ENCODE results near the gene DISP2. TPM values are rescaled to one million over a fixed set of nuclear protein-coding genes. Genes with fewer than 3 reads are reported as not detected.

The DISP2 gene
- total RNA-seq, 1 experiment from 2014 or later, result 10.0 TPM

DNA sequence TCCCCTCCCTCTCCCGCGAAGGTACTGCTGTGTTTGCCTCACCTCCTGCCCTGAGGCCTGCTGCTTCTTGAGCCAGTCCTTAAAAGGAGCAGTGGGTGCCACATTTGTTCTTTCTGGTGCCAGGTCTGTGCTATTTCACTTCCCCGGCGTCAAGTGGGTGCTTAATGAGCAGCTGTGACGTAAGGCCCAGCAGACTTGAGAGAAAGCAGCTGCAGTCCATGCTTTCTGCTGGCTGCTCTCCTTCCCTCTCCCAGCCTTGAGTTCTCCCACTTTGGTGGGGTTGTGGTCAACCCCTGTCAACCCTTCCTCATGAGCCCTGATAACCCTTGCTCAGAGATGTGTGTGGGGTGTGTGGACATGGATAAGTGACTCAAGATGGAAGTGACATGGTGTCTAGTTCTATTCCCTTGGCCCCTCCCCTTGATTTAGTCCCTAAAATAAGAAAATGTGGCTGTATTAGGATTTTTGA, 27.6 kb upstream of the DISP2 start:
- Histone ChIP-seq H3K36me3 (ENCODE audit: control insufficient read depth, insufficient read depth, low read length) (no peaks in the 10 kb centered on the region), H3K4me1 (ENCODE audit: control insufficient read depth, insufficient read depth, low read length) (peaks cover 13% of the 10 kb centered on the region; the same call in 1 of the 2 replicates), H3K9me3 (ENCODE audit: control insufficient read depth, insufficient read depth, low read depth, low read length) (no peaks in the 10 kb centered on the region), H3K4me3 (ENCODE audit: low read depth in 2 of 2, low read length in 2 of 2) (no peak overlapping the region), H3K27ac (ENCODE audit: low read length) (peak overlapping the region; percentile 42), H3K27me3 (ENCODE audit: control insufficient read depth, insufficient read depth, low read length) (no peaks in the 10 kb centered on the region)
- DNase-seq (ENCODE audit: low read depth, low spot score), result no peak
- CTCF ChIA-PET, result no interaction called here
- no peak for TF ChIP-seq SIN3A (IDR thresholded peaks at IDR 0.05; ENCODE audit: borderline replicate concordance, insufficient read depth, low read depth, low read length)
- peak; percentile 44; the same call in 1 of the 2 replicates for TF ChIP-seq POLR2AphosphoS5 (IDR thresholded peaks at IDR 0.05; ENCODE audit: low read depth, low read length)
- POLR2A ChIA-PET, result interaction anchor here (0.5 kb wide), 1 partner anchor 157 kb away, joined by 3 read pairs; no protein-coding TSS in a partner anchor
- no TSS peak for BruUV-seq (replicated peaks)
- peak; percentile 17 for ATAC-seq
- intact Hi-C loops (cut with micrococcal nuclease; ENCODE audit: unreplicated experiment), result no loop called here
- in situ Hi-C loops (cut with HindIII; ENCODE audit: low pct_unique_long_range_greater_than_20kb, low sequenced_read_pairs), result no loop called here

DNA sequence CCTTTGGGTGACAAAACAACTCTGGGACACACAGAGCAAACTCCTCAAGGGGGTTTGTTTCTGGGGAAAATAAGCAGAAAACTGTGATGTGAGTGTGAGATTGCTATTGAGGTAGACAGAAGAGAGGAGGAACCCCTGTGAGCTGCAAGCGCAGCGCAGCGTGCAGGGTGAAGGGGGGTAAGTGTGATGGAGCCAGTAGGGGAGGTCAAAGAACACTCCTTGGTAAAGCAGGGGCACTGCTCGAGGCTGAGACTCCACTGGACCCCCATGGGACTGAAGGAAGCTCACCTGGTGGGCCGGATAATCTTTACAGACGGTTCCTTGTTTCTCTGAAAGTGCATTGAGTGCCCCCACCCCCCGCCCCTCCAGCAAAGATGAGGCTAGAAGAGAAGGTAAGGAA, 27.0 kb upstream of the DISP2 start:
- peak overlapping the region; percentile 29; the same call in 1 of the 2 replicates for H3K27ac ChIP-seq (ENCODE audit: low read length)
- ChIA-PET CTCF (no interaction called here), POLR2A (interaction anchor here (0.5 kb wide), 1 partner anchor 156 kb away, joined by 3 read pairs; no protein-coding TSS in a partner anchor)
- no peaks in the 10 kb centered on the region for H3K36me3 ChIP-seq (ENCODE audit: control insufficient read depth, insufficient read depth, low read length)
- BruUV-seq (replicated peaks), result no TSS peak
- H3K4me1 ChIP-seq (ENCODE audit: control insufficient read depth, insufficient read depth, low read length), result peaks cover 8% of the 10 kb centered on the region; the same call in 1 of the 2 replicates
- in situ Hi-C loops (cut with HindIII; ENCODE audit: low pct_unique_long_range_greater_than_20kb, low sequenced_read_pairs), result no loop called here
- no peak overlapping the region for H3K4me3 ChIP-seq (ENCODE audit: low read depth in 2 of 2, low read length in 2 of 2)
- no peaks in the 10 kb centered on the region for H3K9me3 ChIP-seq (ENCODE audit: control insufficient read depth, insufficient read depth, low read depth, low read length)
- no peak for TF ChIP-seq SIN3A (IDR thresholded peaks at IDR 0.05; ENCODE audit: borderline replicate concordance, insufficient read depth, low read depth, low read length)
- TF ChIP-seq TCF7L2 (IDR thresholded peaks at IDR 0.05; ENCODE audit: low read depth, low read length), result no peak
- TF ChIP-seq, protein P1, sequence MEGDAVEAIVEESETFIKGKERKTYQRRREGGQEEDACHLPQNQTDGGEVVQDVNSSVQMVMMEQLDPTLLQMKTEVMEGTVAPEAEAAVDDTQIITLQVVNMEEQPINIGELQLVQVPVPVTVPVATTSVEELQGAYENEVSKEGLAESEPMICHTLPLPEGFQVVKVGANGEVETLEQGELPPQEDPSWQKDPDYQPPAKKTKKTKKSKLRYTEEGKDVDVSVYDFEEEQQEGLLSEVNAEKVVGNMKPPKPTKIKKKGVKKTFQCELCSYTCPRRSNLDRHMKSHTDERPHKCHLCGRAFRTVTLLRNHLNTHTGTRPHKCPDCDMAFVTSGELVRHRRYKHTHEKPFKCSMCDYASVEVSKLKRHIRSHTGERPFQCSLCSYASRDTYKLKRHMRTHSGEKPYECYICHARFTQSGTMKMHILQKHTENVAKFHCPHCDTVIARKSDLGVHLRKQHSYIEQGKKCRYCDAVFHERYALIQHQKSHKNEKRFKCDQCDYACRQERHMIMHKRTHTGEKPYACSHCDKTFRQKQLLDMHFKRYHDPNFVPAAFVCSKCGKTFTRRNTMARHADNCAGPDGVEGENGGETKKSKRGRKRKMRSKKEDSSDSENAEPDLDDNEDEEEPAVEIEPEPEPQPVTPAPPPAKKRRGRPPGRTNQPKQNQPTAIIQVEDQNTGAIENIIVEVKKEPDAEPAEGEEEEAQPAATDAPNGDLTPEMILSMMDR (IDR thresholded peaks at IDR 0.05), result no peak
- TF ChIP-seq POLR2AphosphoS5 (IDR thresholded peaks at IDR 0.05; ENCODE audit: low read depth, low read length), result no peak
- TF ChIP-seq, protein P2, sequence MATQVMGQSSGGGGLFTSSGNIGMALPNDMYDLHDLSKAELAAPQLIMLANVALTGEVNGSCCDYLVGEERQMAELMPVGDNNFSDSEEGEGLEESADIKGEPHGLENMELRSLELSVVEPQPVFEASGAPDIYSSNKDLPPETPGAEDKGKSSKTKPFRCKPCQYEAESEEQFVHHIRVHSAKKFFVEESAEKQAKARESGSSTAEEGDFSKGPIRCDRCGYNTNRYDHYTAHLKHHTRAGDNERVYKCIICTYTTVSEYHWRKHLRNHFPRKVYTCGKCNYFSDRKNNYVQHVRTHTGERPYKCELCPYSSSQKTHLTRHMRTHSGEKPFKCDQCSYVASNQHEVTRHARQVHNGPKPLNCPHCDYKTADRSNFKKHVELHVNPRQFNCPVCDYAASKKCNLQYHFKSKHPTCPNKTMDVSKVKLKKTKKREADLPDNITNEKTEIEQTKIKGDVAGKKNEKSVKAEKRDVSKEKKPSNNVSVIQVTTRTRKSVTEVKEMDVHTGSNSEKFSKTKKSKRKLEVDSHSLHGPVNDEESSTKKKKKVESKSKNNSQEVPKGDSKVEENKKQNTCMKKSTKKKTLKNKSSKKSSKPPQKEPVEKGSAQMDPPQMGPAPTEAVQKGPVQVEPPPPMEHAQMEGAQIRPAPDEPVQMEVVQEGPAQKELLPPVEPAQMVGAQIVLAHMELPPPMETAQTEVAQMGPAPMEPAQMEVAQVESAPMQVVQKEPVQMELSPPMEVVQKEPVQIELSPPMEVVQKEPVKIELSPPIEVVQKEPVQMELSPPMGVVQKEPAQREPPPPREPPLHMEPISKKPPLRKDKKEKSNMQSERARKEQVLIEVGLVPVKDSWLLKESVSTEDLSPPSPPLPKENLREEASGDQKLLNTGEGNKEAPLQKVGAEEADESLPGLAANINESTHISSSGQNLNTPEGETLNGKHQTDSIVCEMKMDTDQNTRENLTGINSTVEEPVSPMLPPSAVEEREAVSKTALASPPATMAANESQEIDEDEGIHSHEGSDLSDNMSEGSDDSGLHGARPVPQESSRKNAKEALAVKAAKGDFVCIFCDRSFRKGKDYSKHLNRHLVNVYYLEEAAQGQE (IDR thresholded peaks at IDR 0.05; ENCODE audit: insufficient read depth in 1 of 2, low read depth in 2 of 2, low read length in 1 of 2), result no peak
- intact Hi-C loops (cut with micrococcal nuclease; ENCODE audit: unreplicated experiment), result no loop called here
- H3K27me3 ChIP-seq (ENCODE audit: control insufficient read depth, insufficient read depth, low read length), result no peaks in the 10 kb centered on the region
- DNase-seq (ENCODE audit: low read depth, low spot score), result no peak
- ATAC-seq, result no peak

DNA sequence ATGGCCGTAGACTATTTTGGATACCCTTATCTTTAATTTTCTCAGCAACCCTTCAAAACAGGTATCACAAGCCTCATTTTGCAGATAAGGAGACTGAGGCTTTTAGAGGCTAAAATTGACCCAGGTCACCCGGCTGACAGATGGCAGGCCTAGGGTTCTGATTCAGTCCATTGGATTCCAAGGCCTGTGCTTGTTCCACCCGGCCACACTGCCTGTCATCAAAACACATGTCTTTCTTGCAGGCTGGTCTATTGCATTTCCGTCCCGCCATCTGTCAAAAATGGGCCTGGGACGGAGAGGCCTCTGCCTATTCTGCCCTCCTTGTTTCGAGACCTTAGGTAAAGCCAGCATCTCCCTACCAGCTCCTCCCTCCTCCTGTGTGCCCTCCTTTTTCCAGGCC, 26.4 kb upstream of the DISP2 start:
- Histone ChIP-seq H3K27ac (ENCODE audit: low read length) (no peak overlapping the region), H3K36me3 (ENCODE audit: control insufficient read depth, insufficient read depth, low read length) (no peaks in the 10 kb centered on the region), H3K9me3 (ENCODE audit: control insufficient read depth, insufficient read depth, low read depth, low read length) (no peaks in the 10 kb centered on the region), H3K4me1 (ENCODE audit: control insufficient read depth, insufficient read depth, low read length) (peaks cover 8% of the 10 kb centered on the region; the same call in 1 of the 2 replicates), H3K4me3 (ENCODE audit: low read depth in 2 of 2, low read length in 2 of 2) (no peak overlapping the region), H3K27me3 (ENCODE audit: control insufficient read depth, insufficient read depth, low read length) (no peaks in the 10 kb centered on the region)
- DNase-seq (ENCODE audit: low read depth, low spot score) (no peak), ATAC-seq (no peak)
- in situ Hi-C loops (cut with HindIII; ENCODE audit: low pct_unique_long_range_greater_than_20kb, low sequenced_read_pairs), result no loop called here
- intact Hi-C loops (cut with micrococcal nuclease; ENCODE audit: unreplicated experiment), result no loop called here
- TF ChIP-seq, protein P1 (IDR thresholded peaks at IDR 0.05), result no peak
- TF ChIP-seq TCF7L2 (IDR thresholded peaks at IDR 0.05; ENCODE audit: low read depth, low read length) (no peak), POLR2AphosphoS5 (IDR thresholded peaks at IDR 0.05; ENCODE audit: low read depth, low read length) (no peak; the same call in 1 of the 2 replicates), SIN3A (IDR thresholded peaks at IDR 0.05; ENCODE audit: borderline replicate concordance, insufficient read depth, low read depth, low read length) (no peak)
- TF ChIP-seq, protein P2 (IDR thresholded peaks at IDR 0.05; ENCODE audit: insufficient read depth in 1 of 2, low read depth in 2 of 2, low read length in 1 of 2), result no peak
- BruUV-seq (replicated peaks), result no TSS peak
- ChIA-PET POLR2A (interaction anchor here (0.5 kb wide), 1 partner anchor 170 kb away, joined by 6 read pairs; no protein-coding TSS in a partner anchor), CTCF (no interaction called here)

All from Panc1 (cell line).